CD4-positive, alpha-beta memory T cell (primary cell): ENCODE results near the gene C15orf39. TPM values are rescaled to one million over a fixed set of nuclear protein-coding genes. Genes with fewer than 3 reads are reported as not detected.

Source experiments
- CTCF ChIA-PET: fragments of 350-600 bp; sonication (Branson Sonifier 250); formaldehyde crosslinking; loops from one replicate; lab custom pipeline; 2021; ENCODE audit warnings: inconsistent platforms; ENCODE audit not compliant: partially characterized antibody; lab: Charles Lee
- POLR2A ChIA-PET: fragments of 350-600 bp; sonication (Branson Sonifier 250); formaldehyde crosslinking; loops from one replicate; lab custom pipeline; 2021; ENCODE audit not compliant: partially characterized antibody; lab: Charles Lee
- DNase-seq, 5 donors: peaks; one replicate each; pipeline versions ENCODE4 v3.0.0 to v3.0.0-alpha.2; 2020 to 2022; ENCODE audit warnings: mixed read lengths in 1 of 5
- H3K27ac ChIP-seq: one replicate; pipeline ENCODE4 v1.7.0; 2013; ENCODE audit warnings: low read depth, low read length
- H3K27me3 ChIP-seq: 2 replicates; pipeline ENCODE4 v1.7.0; 2013; ENCODE audit warnings: mild to moderate bottlenecking, low read length, moderate library complexity; ENCODE audit not compliant: insufficient read depth
- H3K36me3 ChIP-seq: 2 replicates; pipeline ENCODE4 v1.7.0; 2013; ENCODE audit warnings: mild to moderate bottlenecking, low read length, moderate library complexity; ENCODE audit not compliant: insufficient read depth
- H3K4me1 ChIP-seq: 2 replicates; pipeline ENCODE4 v1.7.0; 2013; ENCODE audit warnings: mild to moderate bottlenecking, low read length, moderate library complexity; ENCODE audit not compliant: insufficient read depth
- H3K4me3 ChIP-seq, 2 donors: one replicate each; pipeline ENCODE4 v1.7.0; 2013; ENCODE audit warnings: low read length in 2 of 2, mild to moderate bottlenecking in 1 of 2
- H3K9me3 ChIP-seq, 2 donors: one replicate each; pipeline ENCODE4 v1.7.0; 2013; ENCODE audit warnings: low read length in 2 of 2, control low read depth in 1 of 2; ENCODE audit not compliant: control insufficient read depth in 1 of 2
- H3K27ac Mint-ChIP-seq, 7 donors: one replicate each; pipeline ENCODE4 v1.8.0; 2020 to 2021; ENCODE audit warnings: mixed read lengths in 7 of 7, mild to moderate bottlenecking in 6 of 7, inconsistent platforms in 3 of 7, moderate library complexity in 3 of 7
- H3K27me3 Mint-ChIP-seq, 2 donors: one replicate each; pipeline ENCODE4 v1.8.0; 2020 to 2021; ENCODE audit warnings: mixed read lengths in 2 of 2
- H3K36me3 Mint-ChIP-seq, 2 donors: one replicate each; pipeline ENCODE4 v1.8.0; 2020 to 2021; ENCODE audit warnings: mixed read lengths in 2 of 2, inconsistent platforms in 1 of 2, mild to moderate bottlenecking in 1 of 2
- H3K4me1 Mint-ChIP-seq, 4 donors: one replicate each; pipeline ENCODE4 v1.8.0; 2020 to 2021; ENCODE audit warnings: mixed read lengths in 4 of 4, mild to moderate bottlenecking in 1 of 4
- H3K4me3 Mint-ChIP-seq, 8 donors: one replicate each; pipeline ENCODE4 v1.8.0; 2020 to 2021; ENCODE audit warnings: mixed read lengths in 8 of 8, mild to moderate bottlenecking in 7 of 8, moderate library complexity in 6 of 8, inconsistent platforms in 3 of 8
- H3K9me3 Mint-ChIP-seq, 8 donors: one replicate each; pipeline ENCODE4 v1.8.0; 2020 to 2021; ENCODE audit warnings: mixed read lengths in 8 of 8, mild to moderate bottlenecking in 5 of 8, inconsistent platforms in 3 of 8, moderate library complexity in 1 of 8
- intact Hi-C: fragments of 100-400 bp; cut with micrococcal nuclease; formaldehyde crosslinking; loops from one replicate; pipeline ENCODE4 v1.15.1; 2023
- polyA plus RNA-seq, 2 donors: library from polyadenylated mRNA; unstranded; fragments of 300-500 nt; fragmentation: Illumina TruSeq; gene quantifications; one replicate each; pipeline ENCODE4 v1.2.3, GENCODE V29; 2021
- total RNA-seq, 2 experiments: library from RNA; stranded (reverse); gene quantifications; one replicate each; pipeline ENCODE4 v1.2.3, GENCODE V29; 2021

Gene C15orf39
- total and polyA plus RNA-seq, 4 experiments from 2014 or later = 0.36 to 27.0 (median 15.2) TPM

- ChIA-PET POLR2A (no interaction called here), CTCF (no interaction called here)
- H3K4me3 Mint-ChIP-seq = no peak overlapping the region
- intact Hi-C loops = no loop called here
- peaks cover 8 to 12% of the 10 kb centered on the region in 2 donors for H3K27me3 Mint-ChIP-seq
- H3K27me3 ChIP-seq = no peaks in the 10 kb centered on the region
- no peak overlapping the region for H3K27ac Mint-ChIP-seq
- H3K4me1 ChIP-seq = peaks cover 16% of the 10 kb centered on the region
- H3K9me3 ChIP-seq = no peaks in the 10 kb centered on the region
- H3K36me3 ChIP-seq = no peaks in the 10 kb centered on the region
- peaks cover 4 to 15% (median 10%) of the 10 kb centered on the region in 4 donors for H3K4me1 Mint-ChIP-seq
- H3K4me3 ChIP-seq = no peak overlapping the region
- no peaks in the 10 kb centered on the region for H3K36me3 Mint-ChIP-seq
- no peak overlapping the region for H3K27ac ChIP-seq
- peaks cover 0 to 2% (median 0%) of the 10 kb centered on the region in 8 donors for H3K9me3 Mint-ChIP-seq
- no peak for DNase-seq
Observed at GRCh38 chr15:75174729-75175128, 27.0 kb upstream of the C15orf39 start.

GRCh38 chr15:75176396-75176761 is 25.3 kb upstream of the C15orf39 start:
- DNase-seq = no peak
- ChIA-PET CTCF (no interaction called here), POLR2A (no interaction called here)
- peaks cover 2 to 12% (median 7%) of the 10 kb centered on the region in 4 donors for H3K4me1 Mint-ChIP-seq
- Histone ChIP-seq H3K36me3 (no peaks in the 10 kb centered on the region), H3K27me3 (no peaks in the 10 kb centered on the region), H3K27ac (no peak overlapping the region), H3K9me3 (no peaks in the 10 kb centered on the region), H3K4me1 (peaks cover 15% of the 10 kb centered on the region), H3K4me3 (no peak overlapping the region)
- no peak overlapping the region for H3K27ac Mint-ChIP-seq
- H3K27me3 Mint-ChIP-seq = peaks cover 15 to 16% of the 10 kb centered on the region in 2 donors
- H3K4me3 Mint-ChIP-seq = no peak overlapping the region
- no peaks in the 10 kb centered on the region for H3K36me3 Mint-ChIP-seq
- peaks cover 0 to 1% (median 0%) of the 10 kb centered on the region in 8 donors for H3K9me3 Mint-ChIP-seq
- intact Hi-C loops = no loop called here

- CTCF ChIA-PET = no interaction called here
- no peaks in the 10 kb centered on the region for H3K36me3 Mint-ChIP-seq
- no peak overlapping the region for H3K4me3 ChIP-seq
- no peak overlapping the region for H3K4me3 Mint-ChIP-seq
- peak overlapping the region in 1 of 7 donors; percentile 53 for H3K27ac Mint-ChIP-seq
- no peak for DNase-seq
- no peaks in the 10 kb centered on the region for H3K9me3 ChIP-seq
- no peak overlapping the region for H3K27ac ChIP-seq
- H3K36me3 ChIP-seq = no peaks in the 10 kb centered on the region
- H3K4me1 ChIP-seq = peaks cover 7% of the 10 kb centered on the region
- peaks cover 17 to 23% of the 10 kb centered on the region in 2 donors for H3K27me3 Mint-ChIP-seq
- H3K27me3 ChIP-seq = no peaks in the 10 kb centered on the region
- POLR2A ChIA-PET = no interaction called here
- H3K4me1 Mint-ChIP-seq = peaks cover 0 to 10% (median 4%) of the 10 kb centered on the region in 4 donors
- no peaks in the 10 kb centered on the region for H3K9me3 Mint-ChIP-seq
- intact Hi-C loops = no loop called here
Observed at GRCh38 chr15:75177360-75178071, 24.2 kb upstream of the C15orf39 start.

GRCh38 chr15:75178171-75178937 is 23.3 kb upstream of the C15orf39 start:
- Mint-ChIP-seq H3K27ac (no peak overlapping the region), H3K27me3 (peaks cover 19 to 23% of the 10 kb centered on the region in 2 donors), H3K4me3 (peak overlapping the region in 1 of 8 donors; percentile 25), H3K4me1 (peaks cover 0 to 10% (median 4%) of the 10 kb centered on the region in 4 donors), H3K9me3 (no peaks in the 10 kb centered on the region), H3K36me3 (no peaks in the 10 kb centered on the region)
- H3K9me3 ChIP-seq = no peaks in the 10 kb centered on the region
- ChIA-PET POLR2A (no interaction called here), CTCF (no interaction called here)
- peaks cover 7% of the 10 kb centered on the region for H3K4me1 ChIP-seq
- no peak overlapping the region for H3K27ac ChIP-seq
- no peaks in the 10 kb centered on the region for H3K36me3 ChIP-seq
- H3K27me3 ChIP-seq = no peaks in the 10 kb centered on the region
- no peak overlapping the region for H3K4me3 ChIP-seq
- no peak for DNase-seq
- intact Hi-C loops = no loop called here

- no peak overlapping the region for H3K27ac ChIP-seq
- no peak for DNase-seq
- no peak overlapping the region for H3K4me3 ChIP-seq
- peaks cover 7% of the 10 kb centered on the region for H3K4me1 ChIP-seq
- ChIA-PET CTCF (no interaction called here), POLR2A (no interaction called here)
- Mint-ChIP-seq H3K4me3 (no peak overlapping the region), H3K9me3 (no peaks in the 10 kb centered on the region), H3K4me1 (peaks cover 0 to 10% (median 4%) of the 10 kb centered on the region in 4 donors), H3K36me3 (no peaks in the 10 kb centered on the region), H3K27ac (no peak overlapping the region), H3K27me3 (peaks cover 19 to 23% of the 10 kb centered on the region in 2 donors)
- H3K9me3 ChIP-seq = no peaks in the 10 kb centered on the region
- intact Hi-C loops = no loop called here
- no peaks in the 10 kb centered on the region for H3K36me3 ChIP-seq
- H3K27me3 ChIP-seq = no peaks in the 10 kb centered on the region
Observed at GRCh38 chr15:75178938-75179745, 22.5 kb upstream of the C15orf39 start.

- H3K4me3 Mint-ChIP-seq = peak overlapping the region in 1 of 8 donors; percentile 11
- H3K4me1 Mint-ChIP-seq = peaks cover 0 to 10% (median 4%) of the 10 kb centered on the region in 4 donors
- H3K27me3 Mint-ChIP-seq = peaks cover 19 to 23% of the 10 kb centered on the region in 2 donors
- H3K27ac Mint-ChIP-seq = no peak overlapping the region
- DNase-seq = no peak
- no peak overlapping the region for H3K27ac ChIP-seq
- ChIA-PET CTCF (no interaction called here), POLR2A (no interaction called here)
- H3K4me1 ChIP-seq = peaks cover 7% of the 10 kb centered on the region
- no peaks in the 10 kb centered on the region for H3K9me3 ChIP-seq
- no peak overlapping the region for H3K4me3 ChIP-seq
- intact Hi-C loops = no loop called here
- H3K36me3 ChIP-seq = no peaks in the 10 kb centered on the region
- H3K36me3 Mint-ChIP-seq = no peaks in the 10 kb centered on the region
- H3K27me3 ChIP-seq = no peaks in the 10 kb centered on the region
- H3K9me3 Mint-ChIP-seq = no peaks in the 10 kb centered on the region
Observed at GRCh38 chr15:75179746-75180140, 21.9 kb upstream of the C15orf39 start.

GRCh38 chr15:75181780-75182179 is 19.9 kb upstream of the C15orf39 start:
- intact Hi-C loops = no loop called here
- no peak for DNase-seq
- POLR2A ChIA-PET = no interaction called here
- Mint-ChIP-seq H3K9me3 (no peaks in the 10 kb centered on the region), H3K4me1 (peaks cover 3 to 13% (median 6%) of the 10 kb centered on the region in 4 donors), H3K27me3 (peaks cover 19 to 23% of the 10 kb centered on the region in 2 donors), H3K36me3 (no peaks in the 10 kb centered on the region), H3K4me3 (no peak overlapping the region), H3K27ac (no peak overlapping the region)
- H3K27ac ChIP-seq = no peak overlapping the region
- H3K4me3 ChIP-seq = no peak overlapping the region
- H3K27me3 ChIP-seq = no peaks in the 10 kb centered on the region
- H3K9me3 ChIP-seq = no peaks in the 10 kb centered on the region
- CTCF ChIA-PET = no interaction called here
- peaks cover 7% of the 10 kb centered on the region for H3K4me1 ChIP-seq
- H3K36me3 ChIP-seq = no peaks in the 10 kb centered on the region
